Measurements from ENCODE around the gene FASTKD3.

DNA sequence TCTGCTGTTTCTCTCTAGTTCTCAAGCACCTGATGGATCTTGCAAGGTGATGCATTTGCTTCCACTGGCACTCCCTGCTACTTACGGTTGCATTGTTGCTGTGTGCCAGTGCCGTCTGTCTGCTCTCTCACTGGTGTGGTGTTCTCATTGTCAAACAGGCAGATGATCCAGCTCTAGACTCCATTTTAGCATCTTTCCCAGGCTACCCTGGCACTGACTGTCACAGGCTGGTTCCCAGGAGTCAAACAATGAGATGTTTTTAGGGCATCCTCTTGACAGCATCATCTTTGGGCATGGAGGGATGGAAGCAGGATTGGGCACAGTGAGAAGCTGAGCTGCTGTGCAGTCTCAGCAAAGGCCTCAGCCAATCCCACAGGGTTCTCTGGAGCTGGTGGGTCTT is 13.0 kb upstream of the FASTKD3 start:
- TF ChIP-seq, protein P1, sequence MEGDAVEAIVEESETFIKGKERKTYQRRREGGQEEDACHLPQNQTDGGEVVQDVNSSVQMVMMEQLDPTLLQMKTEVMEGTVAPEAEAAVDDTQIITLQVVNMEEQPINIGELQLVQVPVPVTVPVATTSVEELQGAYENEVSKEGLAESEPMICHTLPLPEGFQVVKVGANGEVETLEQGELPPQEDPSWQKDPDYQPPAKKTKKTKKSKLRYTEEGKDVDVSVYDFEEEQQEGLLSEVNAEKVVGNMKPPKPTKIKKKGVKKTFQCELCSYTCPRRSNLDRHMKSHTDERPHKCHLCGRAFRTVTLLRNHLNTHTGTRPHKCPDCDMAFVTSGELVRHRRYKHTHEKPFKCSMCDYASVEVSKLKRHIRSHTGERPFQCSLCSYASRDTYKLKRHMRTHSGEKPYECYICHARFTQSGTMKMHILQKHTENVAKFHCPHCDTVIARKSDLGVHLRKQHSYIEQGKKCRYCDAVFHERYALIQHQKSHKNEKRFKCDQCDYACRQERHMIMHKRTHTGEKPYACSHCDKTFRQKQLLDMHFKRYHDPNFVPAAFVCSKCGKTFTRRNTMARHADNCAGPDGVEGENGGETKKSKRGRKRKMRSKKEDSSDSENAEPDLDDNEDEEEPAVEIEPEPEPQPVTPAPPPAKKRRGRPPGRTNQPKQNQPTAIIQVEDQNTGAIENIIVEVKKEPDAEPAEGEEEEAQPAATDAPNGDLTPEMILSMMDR (IDR thresholded peaks at IDR 0.05; ENCODE audit: low read length): no peak
- TF ChIP-seq EZH2 (IDR thresholded peaks at IDR 0.05; ENCODE audit: borderline replicate concordance, low read length): no peak
